ENCODE data around the gene LRRC37B.
"Not testable (repeated sequence)": the region's sequence is repeated elsewhere in the genome, so short reads cannot be mapped to it uniquely, and the experiment has no call there.

LRRC37B gene

DNA sequence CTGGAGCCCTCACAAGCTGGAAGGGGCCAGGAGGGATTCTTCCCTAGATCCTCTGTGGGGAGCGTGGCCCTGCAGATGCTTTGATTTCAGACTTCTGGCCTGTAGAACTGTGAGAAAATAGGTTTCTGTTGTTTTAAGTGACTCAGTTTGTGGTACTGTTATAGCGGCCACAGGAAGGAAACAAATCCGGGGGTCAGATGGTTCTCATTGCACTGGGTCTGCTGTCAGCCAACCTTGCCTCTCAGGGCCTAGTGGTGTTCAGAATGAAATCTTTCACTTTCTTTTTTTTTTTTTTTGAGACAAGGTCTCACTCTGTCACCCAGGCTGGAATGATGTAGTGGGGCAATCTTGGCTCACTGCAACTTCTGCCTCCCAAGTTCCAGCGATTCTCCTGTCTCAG lies 64.8 kb downstream of the LRRC37B start:
- not testable (repeated sequence) for H3K27me3 ChIP-seq (ENCODE audit: control insufficient read depth, insufficient read depth, low read length); H3K4me1 ChIP-seq (ENCODE audit: control insufficient read depth, insufficient read depth, low read length); H3K4me3 ChIP-seq (ENCODE audit: low read depth, low read length); H3K9ac ChIP-seq (ENCODE audit: low read depth, low read length); H3K9me3 ChIP-seq (ENCODE audit: control insufficient read depth, insufficient read depth, low read length); H3K36me3 ChIP-seq (ENCODE audit: control insufficient read depth, insufficient read depth, low read length)

DNA sequence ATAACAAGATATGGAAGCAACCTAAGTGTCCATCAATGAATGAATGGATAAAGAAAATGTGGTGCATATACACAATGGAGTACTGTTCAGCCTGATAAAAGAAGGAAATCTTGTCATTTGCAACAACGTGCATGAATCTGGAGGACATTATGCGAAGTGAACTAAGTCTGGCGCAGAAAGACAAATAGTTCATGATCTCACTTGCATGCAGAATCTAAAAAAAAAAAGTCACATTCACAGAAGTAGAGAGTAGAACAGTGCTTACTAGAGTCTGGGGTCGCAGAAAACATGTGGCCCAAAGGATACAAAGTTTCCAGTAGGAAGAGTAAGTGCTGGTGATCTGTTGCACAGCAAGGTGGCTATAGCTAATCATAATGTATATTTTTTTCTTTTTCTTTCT lies 65.9 kb downstream of the LRRC37B start:
- H3K36me3 ChIP-seq (ENCODE audit: control insufficient read depth, insufficient read depth, low read length); H3K4me3 ChIP-seq (ENCODE audit: low read depth, low read length); H3K9me3 ChIP-seq (ENCODE audit: control insufficient read depth, insufficient read depth, low read length); H3K27me3 ChIP-seq (ENCODE audit: control insufficient read depth, insufficient read depth, low read length); H3K4me1 ChIP-seq (ENCODE audit: control insufficient read depth, insufficient read depth, low read length); H3K9ac ChIP-seq (ENCODE audit: low read depth, low read length): not testable (repeated sequence)

DNA sequence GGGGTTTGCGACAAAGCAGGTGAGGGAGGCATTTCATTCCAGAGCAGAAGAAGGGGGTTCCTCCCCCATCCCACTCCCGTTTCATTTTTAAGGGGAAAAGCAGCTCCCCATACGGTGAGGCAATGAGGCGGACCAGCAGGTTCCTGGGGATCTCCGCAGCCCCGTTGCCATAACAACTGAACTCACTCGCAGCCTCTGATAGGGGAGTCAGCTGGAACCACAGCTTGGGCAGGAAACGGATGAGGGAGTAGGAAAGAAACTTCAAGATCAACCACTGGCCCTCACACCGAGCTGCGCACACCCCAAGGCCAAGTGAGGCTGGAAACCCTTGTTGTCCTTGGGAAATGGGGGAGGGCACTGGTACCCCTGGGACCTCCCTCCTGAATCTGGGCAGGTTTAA lies 72.6 kb downstream of the LRRC37B start:
- not testable (repeated sequence) for H3K27me3 ChIP-seq (ENCODE audit: control insufficient read depth, insufficient read depth, low read length); H3K36me3 ChIP-seq (ENCODE audit: control insufficient read depth, insufficient read depth, low read length); H3K9me3 ChIP-seq (ENCODE audit: control insufficient read depth, insufficient read depth, low read length); H3K4me1 ChIP-seq (ENCODE audit: control insufficient read depth, insufficient read depth, low read length); H3K4me3 ChIP-seq (ENCODE audit: low read depth, low read length); H3K9ac ChIP-seq (ENCODE audit: low read depth, low read length)

DNA sequence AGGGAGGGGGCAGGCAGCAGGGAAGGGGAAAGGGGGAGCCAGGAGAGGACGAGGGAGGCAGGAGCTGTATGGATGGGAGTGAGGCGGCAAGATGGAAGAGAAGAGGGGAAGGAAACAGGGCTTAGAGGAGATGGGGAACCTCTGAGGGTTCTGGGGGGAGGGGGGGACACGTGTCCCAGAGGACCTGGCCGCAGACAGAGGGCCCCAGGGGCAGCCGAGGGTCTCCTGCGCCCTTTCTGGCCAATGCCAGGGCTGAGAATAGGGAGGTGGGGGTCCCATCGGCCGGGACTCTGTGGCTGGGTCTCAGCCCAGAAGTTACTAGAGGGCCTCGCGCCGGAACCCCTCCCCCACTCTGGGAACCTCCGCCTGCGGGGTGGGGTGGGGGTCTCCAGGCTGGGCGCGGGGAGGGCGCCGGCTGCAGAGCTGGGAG lies 76.4 kb downstream of the LRRC37B start:
- H3K4me3 ChIP-seq (ENCODE audit: low read depth, low read length) = peak overlapping the region; percentile 54
- not testable (repeated sequence) for H3K36me3 ChIP-seq (ENCODE audit: control insufficient read depth, insufficient read depth, low read length); H3K27me3 ChIP-seq (ENCODE audit: control insufficient read depth, insufficient read depth, low read length); H3K9ac ChIP-seq (ENCODE audit: low read depth, low read length); H3K4me1 ChIP-seq (ENCODE audit: control insufficient read depth, insufficient read depth, low read length); H3K9me3 ChIP-seq (ENCODE audit: control insufficient read depth, insufficient read depth, low read length)

DNA sequence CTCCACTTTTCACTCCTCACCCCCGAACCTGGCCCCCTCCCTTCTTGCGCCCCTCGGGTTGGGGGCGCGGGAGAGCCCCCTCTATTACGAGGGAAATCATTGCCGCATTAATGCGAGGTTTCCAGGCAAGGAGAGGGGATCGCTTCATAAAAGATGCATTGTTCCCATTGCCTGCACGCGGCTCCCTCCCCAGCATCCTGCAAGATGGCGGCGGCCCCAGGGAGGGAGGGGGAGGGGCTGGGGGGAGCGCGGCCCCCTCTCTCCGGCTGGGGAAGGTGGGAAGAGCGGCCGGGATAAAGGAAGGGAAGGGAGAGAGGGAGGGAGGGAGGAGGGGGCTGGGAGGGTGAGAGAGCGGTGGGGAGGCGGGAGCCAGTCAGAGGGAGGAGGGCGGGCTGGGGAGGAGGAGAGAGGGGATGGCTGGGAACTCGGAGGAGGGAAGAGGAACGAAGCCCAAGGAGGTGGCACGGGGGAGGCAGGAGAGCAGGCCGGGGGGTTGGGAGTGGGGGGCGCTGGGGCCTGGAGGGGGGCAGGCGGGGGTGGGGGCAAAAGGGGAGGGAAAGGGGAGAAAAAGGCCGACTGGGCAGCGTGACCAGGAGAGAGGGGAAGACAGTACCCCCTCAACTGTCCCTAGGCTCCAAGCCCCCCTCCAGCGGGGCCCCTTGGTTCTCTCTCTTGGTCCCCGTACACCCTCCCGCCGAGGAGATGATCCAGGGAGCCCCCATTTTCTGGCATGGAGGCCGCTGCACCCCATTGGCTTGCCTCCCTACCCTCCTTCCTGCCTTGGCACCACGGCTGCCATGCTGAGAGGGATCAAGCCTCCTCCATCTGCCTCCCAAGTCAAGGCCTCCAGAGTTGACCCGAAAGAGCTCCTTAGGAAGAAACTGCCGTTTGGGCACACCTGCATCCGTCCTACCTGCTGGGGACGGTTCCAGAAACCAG lies 77.1 kb downstream of the LRRC37B start:
- not testable (repeated sequence) for H3K9me3 ChIP-seq (ENCODE audit: control insufficient read depth, insufficient read depth, low read length); H3K9ac ChIP-seq (ENCODE audit: low read depth, low read length); H3K36me3 ChIP-seq (ENCODE audit: control insufficient read depth, insufficient read depth, low read length); H3K4me1 ChIP-seq (ENCODE audit: control insufficient read depth, insufficient read depth, low read length); H3K27me3 ChIP-seq (ENCODE audit: control insufficient read depth, insufficient read depth, low read length)
- peak overlapping the region; percentile 54 for H3K4me3 ChIP-seq (ENCODE audit: low read depth, low read length)

DNA sequence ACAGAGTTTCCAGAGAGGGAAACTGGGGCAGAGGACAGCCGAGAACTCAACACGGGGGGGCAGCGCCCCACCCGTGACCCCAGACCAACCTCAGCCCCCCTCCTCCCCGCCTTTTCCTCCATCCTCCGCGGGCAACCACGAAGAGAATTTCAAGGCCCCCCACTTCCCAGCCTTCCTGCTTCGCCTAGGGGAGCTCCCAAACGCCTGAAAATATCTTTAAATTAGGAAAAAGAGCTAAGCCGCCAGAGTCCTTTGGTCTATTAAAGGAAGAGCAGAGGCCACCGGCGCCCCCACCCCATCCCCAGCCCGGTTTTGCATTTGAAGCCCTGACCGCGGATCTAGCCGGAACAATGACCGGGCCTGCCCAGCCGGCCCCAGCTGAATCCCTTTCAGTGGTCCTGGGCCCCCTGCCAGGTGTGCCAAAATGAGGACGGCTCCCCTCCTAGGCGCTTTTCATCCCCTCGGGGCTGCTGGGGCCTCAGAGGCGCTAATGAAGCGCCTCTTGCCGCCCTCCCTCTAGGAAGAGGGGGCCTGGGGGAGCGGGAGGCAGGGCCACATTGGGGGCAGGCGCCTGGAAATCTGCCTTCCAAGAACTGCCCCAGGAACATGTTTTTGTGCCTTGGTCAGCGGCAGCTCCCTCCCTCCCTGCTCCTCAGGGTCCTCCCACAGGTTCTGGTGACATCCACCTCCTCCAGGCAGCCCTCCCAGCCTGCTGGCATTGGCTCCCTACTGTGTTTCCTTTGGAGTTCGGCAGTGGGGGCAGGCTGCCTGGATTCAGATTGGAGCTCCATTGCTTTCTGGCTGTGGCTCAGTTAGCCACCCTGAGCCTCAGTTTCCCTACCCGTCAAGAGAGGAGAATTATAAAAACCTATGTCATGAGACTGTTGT lies 78.0 kb downstream of the LRRC37B start:
- not testable (repeated sequence) for H3K27me3 ChIP-seq (ENCODE audit: control insufficient read depth, insufficient read depth, low read length); H3K4me3 ChIP-seq (ENCODE audit: low read depth, low read length); H3K36me3 ChIP-seq (ENCODE audit: control insufficient read depth, insufficient read depth, low read length); H3K9ac ChIP-seq (ENCODE audit: low read depth, low read length); H3K4me1 ChIP-seq (ENCODE audit: control insufficient read depth, insufficient read depth, low read length); H3K9me3 ChIP-seq (ENCODE audit: control insufficient read depth, insufficient read depth, low read length)

DNA sequence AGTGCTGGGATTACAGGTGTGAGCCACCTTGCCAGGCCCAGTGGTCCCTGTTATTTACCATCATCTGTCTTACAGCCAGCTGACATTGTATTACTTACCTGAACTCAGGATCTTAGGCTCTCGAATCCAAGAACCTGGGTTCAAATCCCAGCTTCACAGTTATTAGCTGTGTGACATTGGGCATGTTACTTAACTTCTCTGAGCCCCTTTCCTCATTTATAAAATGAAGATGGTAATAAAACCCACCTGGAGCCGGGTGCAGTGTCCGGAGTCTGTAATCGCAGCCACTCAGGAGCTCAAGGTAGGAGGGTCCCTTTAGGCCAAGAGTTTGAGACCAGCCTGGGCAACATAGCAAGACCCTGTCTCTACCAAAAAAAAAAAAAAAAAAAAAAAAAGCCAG lies 79.7 kb downstream of the LRRC37B start:
- not testable (repeated sequence) for H3K36me3 ChIP-seq (ENCODE audit: control insufficient read depth, insufficient read depth, low read length); H3K4me1 ChIP-seq (ENCODE audit: control insufficient read depth, insufficient read depth, low read length); H3K9ac ChIP-seq (ENCODE audit: low read depth, low read length); H3K9me3 ChIP-seq (ENCODE audit: control insufficient read depth, insufficient read depth, low read length); H3K27me3 ChIP-seq (ENCODE audit: control insufficient read depth, insufficient read depth, low read length); H3K4me3 ChIP-seq (ENCODE audit: low read depth, low read length)

DNA sequence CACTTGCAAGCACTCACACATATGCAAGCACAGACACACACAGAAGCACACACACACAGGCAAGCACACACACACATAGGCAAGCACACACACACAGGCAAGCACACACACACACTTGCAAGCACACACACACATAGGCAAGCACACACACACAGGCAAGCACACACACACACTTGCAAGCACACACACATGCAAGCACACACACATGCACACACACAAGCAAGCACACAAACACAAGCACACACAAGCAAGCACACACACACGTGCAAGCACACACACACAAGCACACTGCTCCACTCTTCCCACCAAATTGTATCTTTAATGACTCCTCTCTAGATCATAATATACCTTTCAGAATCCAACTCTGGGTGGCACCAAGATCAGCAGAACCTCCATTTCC lies 84.9 kb downstream of the LRRC37B start:
- not testable (repeated sequence) for H3K4me1 ChIP-seq (ENCODE audit: control insufficient read depth, insufficient read depth, low read length); H3K36me3 ChIP-seq (ENCODE audit: control insufficient read depth, insufficient read depth, low read length); H3K27me3 ChIP-seq (ENCODE audit: control insufficient read depth, insufficient read depth, low read length); H3K9me3 ChIP-seq (ENCODE audit: control insufficient read depth, insufficient read depth, low read length); H3K9ac ChIP-seq (ENCODE audit: low read depth, low read length); H3K4me3 ChIP-seq (ENCODE audit: low read depth, low read length)

DNA sequence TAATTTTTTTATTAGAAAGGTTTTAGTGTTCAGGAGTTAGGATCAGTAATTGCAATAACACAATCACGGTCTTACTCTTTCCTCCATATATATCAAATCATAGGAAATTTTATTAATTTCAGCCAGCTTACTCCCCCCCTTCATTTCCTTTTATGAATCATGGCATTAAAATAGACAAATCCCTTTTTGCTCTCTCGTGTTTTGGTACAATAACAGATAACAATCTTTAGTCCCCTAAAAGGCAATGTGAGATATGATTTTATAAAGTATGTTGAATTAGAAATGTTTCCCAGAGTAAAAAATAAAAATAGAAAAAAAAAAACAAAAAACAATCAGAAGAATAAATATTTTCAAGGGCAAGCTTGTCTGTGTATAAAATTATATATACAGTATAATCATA lies 92.5 kb downstream of the LRRC37B start:
- H3K36me3 ChIP-seq (ENCODE audit: control insufficient read depth, insufficient read depth, low read length) = no peaks in the 10 kb centered on the region
- no peak overlapping the region for H3K4me3 ChIP-seq (ENCODE audit: low read depth, low read length)
- no peaks in the 10 kb centered on the region for H3K27me3 ChIP-seq (ENCODE audit: control insufficient read depth, insufficient read depth, low read length)
- no peak overlapping the region for H3K9ac ChIP-seq (ENCODE audit: low read depth, low read length)
- no peaks in the 10 kb centered on the region for H3K9me3 ChIP-seq (ENCODE audit: control insufficient read depth, insufficient read depth, low read length)
- H3K4me1 ChIP-seq (ENCODE audit: control insufficient read depth, insufficient read depth, low read length) = peaks cover 7% of the 10 kb centered on the region

DNA sequence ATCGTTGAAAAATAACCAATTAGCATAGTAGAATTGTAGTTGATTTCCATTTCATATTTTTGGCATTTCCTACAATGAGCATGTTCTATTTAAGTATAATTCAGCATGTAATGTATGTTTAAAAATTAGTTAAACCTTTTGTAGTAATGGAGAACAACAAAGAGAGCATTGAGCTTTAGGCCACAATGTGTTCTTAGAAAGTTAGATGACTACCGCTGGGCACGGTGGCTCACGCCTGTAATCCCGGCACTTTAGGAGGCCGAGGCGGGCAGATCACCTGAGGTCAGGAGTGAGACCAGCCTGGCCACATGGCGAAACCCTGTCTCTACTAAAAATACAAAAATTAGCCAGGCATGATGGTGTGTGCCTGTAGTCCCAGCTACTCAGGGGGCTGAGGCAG lies 93.1 kb downstream of the LRRC37B start:
- not testable (repeated sequence) for H3K27me3 ChIP-seq (ENCODE audit: control insufficient read depth, insufficient read depth, low read length); H3K9me3 ChIP-seq (ENCODE audit: control insufficient read depth, insufficient read depth, low read length); H3K36me3 ChIP-seq (ENCODE audit: control insufficient read depth, insufficient read depth, low read length); H3K4me3 ChIP-seq (ENCODE audit: low read depth, low read length); H3K9ac ChIP-seq (ENCODE audit: low read depth, low read length); H3K4me1 ChIP-seq (ENCODE audit: control insufficient read depth, insufficient read depth, low read length)

DNA sequence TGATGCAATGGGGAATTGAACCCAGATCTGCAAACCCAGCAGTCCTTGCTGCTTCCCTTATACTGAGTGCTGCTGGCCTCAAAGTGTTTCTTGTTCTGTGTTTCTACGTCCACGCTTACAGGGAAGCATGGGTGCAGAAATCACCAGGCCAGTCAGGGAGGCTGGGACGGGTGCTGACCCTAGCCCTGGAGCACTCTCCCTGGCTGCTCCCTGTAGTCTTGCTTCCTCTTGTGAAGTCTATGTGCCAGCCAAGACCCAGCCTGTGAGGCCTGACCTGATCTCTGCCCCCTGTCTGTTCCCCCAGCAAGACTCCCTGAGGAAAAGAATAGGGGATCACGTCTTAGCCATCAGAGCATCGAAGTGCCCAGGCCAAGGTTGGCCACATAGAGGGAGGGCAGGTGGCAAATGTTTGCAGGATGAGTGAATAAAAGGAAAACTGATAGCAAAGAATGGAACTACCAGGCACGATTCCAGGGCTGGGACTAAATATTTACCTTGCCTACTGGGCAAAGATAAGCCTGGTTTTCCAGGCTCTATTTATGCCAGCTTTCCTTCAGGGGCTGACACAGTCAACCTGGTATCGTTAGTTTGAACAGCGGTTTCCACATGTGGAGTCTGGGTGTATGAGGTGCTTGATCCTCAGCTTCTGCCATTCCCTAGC lies 93.9 kb downstream of the LRRC37B start:
- Histone ChIP-seq H3K27me3 (ENCODE audit: control insufficient read depth, insufficient read depth, low read length) (no peaks in the 10 kb centered on the region), H3K4me3 (ENCODE audit: low read depth, low read length) (no peak overlapping the region), H3K9ac (ENCODE audit: low read depth, low read length) (no peak overlapping the region), H3K36me3 (ENCODE audit: control insufficient read depth, insufficient read depth, low read length) (no peaks in the 10 kb centered on the region), H3K4me1 (ENCODE audit: control insufficient read depth, insufficient read depth, low read length) (peaks cover 7% of the 10 kb centered on the region), H3K9me3 (ENCODE audit: control insufficient read depth, insufficient read depth, low read length) (no peaks in the 10 kb centered on the region)
